GM19438 (cell line): ENCODE measurements around the gene DNASE2.
"Not testable (repeated sequence)": the region's sequence is repeated elsewhere in the genome, so short reads cannot be mapped to it uniquely, and the experiment has no call there.

ENCODE experiments used
- ATAC-seq: cut with Tn5 transposase; IDR thresholded peaks from one replicate; pipeline ENCODE4 v1.9.1; 2021; ENCODE audit warnings: low read depth; ENCODE audit not compliant: unreplicated experiment

Gene DNASE2

DNA sequence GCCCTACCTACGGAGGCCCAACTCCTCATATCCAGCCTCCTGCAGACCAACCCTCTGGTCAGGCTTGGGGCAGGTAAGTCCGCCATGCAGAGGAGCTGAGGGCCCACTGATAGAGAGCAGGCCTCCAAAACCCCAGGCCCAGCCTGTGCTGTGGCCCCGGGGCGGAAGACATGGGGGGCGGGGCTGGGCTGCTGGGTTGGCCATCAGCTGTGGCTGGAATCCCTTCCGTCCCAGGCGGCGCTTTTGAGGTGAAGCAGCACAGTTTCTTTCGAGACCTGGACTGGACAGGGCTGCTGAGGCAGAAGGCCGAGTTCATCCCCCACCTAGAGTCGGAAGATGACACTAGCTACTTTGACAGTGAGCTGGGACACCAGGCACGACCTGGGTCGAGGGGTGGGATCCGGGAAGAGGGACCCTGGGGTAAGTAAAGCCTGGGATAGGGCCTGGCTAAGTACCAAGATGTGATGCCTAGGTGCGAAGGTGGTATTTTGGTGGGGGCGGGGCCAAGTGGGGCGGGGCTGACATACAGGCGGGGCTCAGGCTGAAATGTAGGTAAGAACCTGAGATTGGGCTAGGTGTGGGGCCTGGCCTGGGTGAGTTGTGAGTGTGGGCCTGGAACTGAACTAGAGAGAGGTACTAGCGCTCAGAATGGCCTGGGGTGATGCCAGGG is 15.4 kb downstream of the DNASE2 start:
- no peak for ATAC-seq

- no peak for ATAC-seq
Observed at GRCh38 chr19:12864721-12865715, 16.2 kb downstream of the DNASE2 start.

DNA sequence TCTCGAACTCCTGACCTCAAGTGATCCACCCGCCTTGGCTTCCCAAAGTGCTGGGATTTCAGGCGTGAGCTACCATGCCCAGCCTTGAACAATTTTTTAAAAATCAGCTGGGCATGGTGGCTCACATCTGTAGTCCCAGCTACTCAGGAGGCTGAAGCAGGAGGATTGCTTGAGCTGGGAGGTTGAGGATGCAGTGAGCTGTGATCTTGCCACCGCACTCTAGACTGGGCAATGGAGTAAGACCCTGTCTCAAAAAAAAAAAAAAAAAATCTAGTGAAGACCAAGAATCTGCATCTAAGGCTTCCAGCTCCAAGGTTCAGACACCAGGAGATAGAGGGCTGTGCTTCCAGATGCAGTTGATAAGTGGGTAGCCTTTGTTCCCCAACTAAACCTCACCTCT is 17.1 kb downstream of the DNASE2 start:
- no peak for ATAC-seq

GRCh38 chr19:12859546-12859945 is 21.7 kb downstream of the DNASE2 start:
- ATAC-seq: no peak

DNA sequence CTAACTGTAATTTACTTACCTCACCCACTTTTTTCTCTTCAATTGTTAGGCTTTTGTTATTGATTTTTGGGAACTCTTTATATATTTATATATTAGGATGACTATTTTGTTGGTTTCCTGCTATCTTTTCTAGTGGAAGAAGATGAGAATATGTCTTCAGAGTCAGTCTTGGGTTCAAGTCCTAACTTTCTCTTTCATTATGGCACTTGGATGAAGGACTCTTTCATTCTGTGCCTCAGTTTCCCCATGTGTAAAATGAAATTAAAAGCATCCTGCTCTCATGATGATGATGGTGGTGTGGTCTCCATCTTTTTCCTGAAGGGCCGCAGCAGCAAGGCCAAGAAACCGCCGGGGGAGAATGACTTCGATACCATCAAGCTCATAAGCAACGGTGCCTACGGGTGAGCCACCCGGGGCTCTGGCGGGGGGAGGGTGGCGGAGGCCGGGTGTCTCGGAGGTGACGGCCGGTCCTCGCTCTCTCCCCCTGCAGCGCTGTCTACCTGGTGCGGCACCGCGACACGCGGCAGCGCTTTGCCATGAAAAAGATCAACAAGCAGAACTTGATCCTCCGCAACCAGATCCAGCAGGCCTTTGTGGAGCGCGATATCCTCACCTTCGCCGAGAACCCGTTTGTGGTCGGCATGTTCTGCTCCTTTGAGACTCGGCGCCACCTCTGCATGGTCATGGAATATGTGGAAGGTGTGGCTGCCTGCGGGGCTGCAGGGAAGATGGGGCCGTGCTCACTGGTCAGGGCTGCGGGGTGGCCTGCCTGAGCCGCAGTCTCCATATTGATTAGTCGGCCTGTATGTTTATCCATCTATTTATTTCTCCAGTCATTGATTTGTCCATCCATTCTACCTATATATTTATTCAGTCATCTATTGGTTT is 23.0 kb downstream of the DNASE2 start:
- no peak for ATAC-seq

DNA sequence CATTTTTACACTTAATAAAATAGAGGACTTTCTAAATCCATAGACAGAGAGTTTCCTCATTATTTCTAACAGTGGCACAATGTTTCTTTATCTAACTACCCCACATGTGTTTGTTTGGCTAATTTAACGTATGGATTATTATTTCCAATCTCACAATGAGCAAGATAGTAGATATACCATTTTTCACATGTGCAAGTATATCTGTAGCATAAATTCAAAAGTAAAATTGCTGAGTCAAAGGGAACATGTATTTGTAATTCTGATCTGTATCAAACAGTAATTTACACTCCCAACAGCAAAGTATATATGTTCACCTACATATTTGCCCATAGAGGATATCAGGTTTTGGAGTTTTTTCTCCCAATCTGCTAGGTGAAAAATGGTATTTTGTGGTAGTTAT is 24.6 kb downstream of the DNASE2 start:
- ATAC-seq: no peak

DNA sequence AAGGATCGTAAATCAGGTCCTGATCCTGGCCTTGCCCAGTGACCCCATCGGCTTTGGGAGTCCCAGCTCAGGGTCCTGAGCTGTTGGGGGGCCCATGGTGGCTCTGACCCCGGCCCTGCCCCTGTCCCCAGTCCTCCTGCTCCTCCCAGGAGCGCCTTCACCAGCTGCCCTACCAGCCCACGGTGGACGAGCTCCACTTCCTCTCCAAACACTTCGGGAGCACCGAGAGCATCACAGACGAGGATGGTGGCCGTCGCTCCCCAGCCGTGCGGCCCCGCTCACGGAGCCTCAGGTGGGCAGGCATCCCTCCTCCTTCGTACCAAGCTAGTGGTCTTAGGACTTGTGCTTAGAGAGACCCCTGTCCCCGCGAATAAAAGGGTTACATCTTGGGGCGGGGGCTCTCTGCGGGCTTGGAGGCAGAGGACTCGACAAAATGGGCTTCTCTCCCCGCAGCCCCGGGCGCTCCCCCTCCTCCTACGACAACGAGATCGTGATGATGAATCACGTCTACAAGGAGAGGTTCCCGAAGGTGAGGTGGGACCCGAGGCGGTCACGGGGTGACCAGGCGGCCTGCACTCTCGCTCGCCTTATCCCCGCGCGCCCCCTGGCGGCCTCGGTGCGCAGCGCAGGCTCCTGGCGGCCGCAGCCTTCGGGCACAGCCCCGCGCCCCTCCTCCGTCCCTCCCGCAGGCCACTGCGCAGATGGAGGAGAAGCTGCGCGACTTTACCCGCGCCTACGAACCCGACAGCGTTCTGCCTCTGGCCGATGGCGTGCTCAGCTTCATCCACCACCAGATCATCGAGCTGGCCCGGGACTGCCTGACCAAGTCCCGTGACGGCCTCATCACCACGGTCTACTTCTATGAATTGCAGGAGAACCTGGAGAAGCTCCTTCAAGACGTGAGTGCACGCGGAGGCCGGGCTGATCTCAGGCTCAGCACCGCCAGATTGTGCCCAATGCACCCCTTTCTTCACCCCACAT is 33.8 kb downstream of the DNASE2 start:
- ATAC-seq: no peak

DNA sequence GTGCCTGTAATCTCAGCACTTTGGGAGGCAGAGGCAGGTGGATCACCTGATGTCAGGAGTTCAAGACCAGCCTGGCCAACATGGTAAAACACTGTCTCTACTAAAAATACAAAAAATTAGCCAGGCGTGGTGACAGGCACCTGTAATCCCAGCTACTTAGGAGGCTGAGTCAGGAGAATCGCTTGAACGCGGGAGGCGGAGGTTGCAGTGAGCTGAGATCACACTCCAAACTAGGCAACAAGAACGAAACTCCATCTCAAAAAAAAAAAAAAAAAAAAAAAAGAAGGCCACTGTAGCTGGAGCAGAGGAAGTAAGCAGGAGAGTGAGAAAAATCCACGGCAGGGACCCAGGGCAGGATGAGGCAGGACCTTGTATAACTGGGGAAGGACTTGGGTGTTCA is 34.6 kb downstream of the DNASE2 start:
- not testable (repeated sequence) for ATAC-seq

DNA sequence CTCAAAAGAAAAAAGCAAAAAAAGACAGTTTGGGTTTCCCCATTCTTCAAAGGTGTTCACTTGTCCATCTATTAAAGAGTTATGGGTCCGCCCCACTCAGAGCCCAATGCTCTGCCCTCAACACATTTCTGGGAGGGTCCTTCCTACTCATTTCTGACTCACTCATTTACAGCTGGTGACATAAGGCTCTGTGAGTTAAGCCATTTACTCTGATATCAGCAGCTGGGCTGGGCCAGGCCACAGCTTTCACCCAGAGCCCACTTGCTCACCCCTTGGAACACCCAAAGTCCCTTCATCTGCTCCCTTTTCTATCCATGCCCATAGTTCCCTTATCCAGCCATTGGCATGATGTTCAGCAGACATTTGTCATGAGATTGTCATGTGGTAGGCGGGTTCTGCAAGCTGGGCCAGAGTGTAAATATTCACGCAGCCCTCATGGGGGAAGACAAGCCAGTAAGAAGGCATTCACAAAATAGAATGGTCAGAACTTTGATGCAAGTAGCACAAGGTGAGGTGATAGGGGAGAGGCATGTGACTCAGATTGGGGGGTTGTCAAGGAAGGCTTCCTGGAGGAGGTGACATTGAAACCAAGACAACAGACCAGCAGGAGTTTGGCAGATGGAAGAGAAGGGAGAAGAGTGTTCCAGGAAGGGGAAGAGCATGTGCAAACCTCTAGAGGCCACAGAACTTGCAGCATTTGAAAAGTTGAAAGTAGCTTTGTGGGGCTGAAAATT is 37.1 kb downstream of the DNASE2 start:
- ATAC-seq: no peak

DNA sequence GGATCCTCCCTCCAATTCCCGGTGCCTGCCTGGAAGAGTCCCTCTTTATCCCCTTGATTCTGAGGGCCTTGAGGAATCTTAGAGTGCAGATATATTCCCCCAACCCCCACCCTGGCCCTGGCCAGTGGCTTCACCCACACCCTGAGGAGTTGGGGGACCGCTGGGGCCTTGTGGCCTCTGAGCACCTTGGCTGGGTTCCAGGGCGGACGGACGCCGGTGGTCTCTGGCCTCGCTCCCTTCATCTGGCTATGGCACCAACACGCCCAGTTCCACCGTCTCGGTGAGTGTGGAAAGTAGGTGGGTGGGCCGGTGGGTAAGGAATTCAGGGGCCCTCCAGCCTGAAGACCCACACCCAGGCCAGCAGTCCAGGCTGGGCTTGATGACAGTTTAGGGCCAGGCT is 37.9 kb downstream of the DNASE2 start:
- ATAC-seq: no peak

DNA sequence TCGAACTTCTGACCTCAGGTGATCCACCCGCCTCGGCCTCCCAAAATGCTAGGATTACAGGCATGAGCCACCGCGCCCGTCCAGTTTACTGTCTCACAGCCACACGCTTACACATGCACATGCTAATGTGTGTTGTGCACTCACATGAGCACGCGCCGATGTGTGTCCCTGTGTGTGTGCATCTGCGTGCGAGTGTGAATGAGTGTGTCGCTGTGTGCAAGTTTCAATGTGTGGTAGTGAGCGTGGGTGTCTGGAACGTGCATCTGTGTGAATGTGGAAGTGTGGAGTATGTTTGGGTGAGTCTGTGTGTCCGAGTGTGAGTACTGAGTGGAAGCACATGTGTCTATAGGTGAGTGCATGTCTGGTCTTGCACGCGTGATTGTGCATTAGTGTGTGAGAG is 38.7 kb downstream of the DNASE2 start:
- ATAC-seq: no peak

GRCh38 chr19:12841094-12841493 is 40.2 kb downstream of the DNASE2 start:
- no peak for ATAC-seq

GRCh38 chr19:12840091-12841079 is 40.9 kb downstream of the DNASE2 start:
- no peak for ATAC-seq

- no peak for ATAC-seq
Observed at GRCh38 chr19:12838886-12839756, 42.1 kb downstream of the DNASE2 start.

GRCh38 chr19:12838182-12838885 is 42.9 kb downstream of the DNASE2 start, which contains the start of gene MAST1:
TSS of gene MAST1 (plus strand) at chr19:12838515. CDS start at chr19:12838573, 58 bp downstream.
- no peak for ATAC-seq

GRCh38 chr19:12837225-12837624 is 44.0 kb downstream of the DNASE2 start:
- no peak for ATAC-seq
